Activated naive CD8-positive, alpha-beta T cell treated with anti-CD3 and anti-CD28 coated beads, Interleukin-2, amount 50 U/mL, for 24 hours (primary cell): ENCODE data around the gene CATSPERB.
A peak's percentile ranks its signal among the peaks of the same experiment; 100 is the strongest.
"Not testable (repeated sequence)": the region's sequence is repeated elsewhere in the genome, so short reads cannot be mapped to it uniquely, and the experiment has no call there.

Experiments used
- ATAC-seq: fragments of 150-1000 bp; cut with Tn5 transposase; one replicate; pipeline ENCODE4 v1.10.0; 2021
- DNase-seq: peaks from one replicate; pipeline ENCODE4 v3.0.0; 2021
- H3K27ac Mint-ChIP-seq: one replicate; pipeline ENCODE4 v1.8.0; 2021; ENCODE audit warnings: mild to moderate bottlenecking, mixed read lengths
- H3K27me3 Mint-ChIP-seq: one replicate; pipeline ENCODE4 v1.8.0; 2021; ENCODE audit warnings: mixed read lengths
- H3K36me3 Mint-ChIP-seq: one replicate; pipeline ENCODE4 v1.8.0; 2021; ENCODE audit warnings: low read depth, mixed read lengths
- H3K4me1 Mint-ChIP-seq: one replicate; pipeline ENCODE4 v1.8.0; 2021; ENCODE audit warnings: mixed read lengths
- H3K4me3 Mint-ChIP-seq: one replicate; pipeline ENCODE4 v1.8.0; 2021; ENCODE audit warnings: mild to moderate bottlenecking, moderate library complexity, mixed read lengths
- H3K9me3 Mint-ChIP-seq: one replicate; pipeline ENCODE4 v1.8.0; 2021; ENCODE audit warnings: mixed read lengths

Gene CATSPERB

GRCh38 chr14:91745344-91745743 lies 13.5 kb upstream of the CATSPERB start:
- no peak for DNase-seq
- no peak for ATAC-seq
- H3K4me3 Mint-ChIP-seq, result no peak overlapping the region
- no peaks in the 10 kb centered on the region for H3K27me3 Mint-ChIP-seq
- H3K36me3 Mint-ChIP-seq, result no peaks in the 10 kb centered on the region
- no peaks in the 10 kb centered on the region for H3K9me3 Mint-ChIP-seq
- H3K4me1 Mint-ChIP-seq, result no peaks in the 10 kb centered on the region
- H3K27ac Mint-ChIP-seq, result no peak overlapping the region

DNA sequence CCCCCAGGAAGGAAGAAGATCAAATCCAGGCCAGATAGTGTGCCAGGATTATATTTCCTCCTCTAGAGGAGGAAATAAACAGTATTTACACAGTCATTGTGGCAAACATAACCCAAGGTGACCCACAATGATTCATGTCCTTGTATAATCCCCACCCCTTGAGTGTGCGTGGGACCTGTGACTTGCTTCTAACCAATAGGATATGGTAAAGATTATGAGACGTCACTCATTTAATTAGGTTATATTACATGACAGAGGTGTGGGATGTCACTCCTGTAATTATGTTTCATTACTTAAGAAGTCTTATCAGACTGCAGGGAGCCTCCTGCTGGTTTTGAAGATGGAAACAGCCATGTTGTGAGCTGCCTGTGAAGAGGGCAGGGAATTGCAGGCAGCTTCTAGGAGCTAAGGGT lies 12.2 kb upstream of the CATSPERB start:
- Mint-ChIP-seq H3K9me3 (no peaks in the 10 kb centered on the region), H3K36me3 (no peaks in the 10 kb centered on the region), H3K27ac (no peak overlapping the region), H3K27me3 (no peaks in the 10 kb centered on the region), H3K4me1 (no peaks in the 10 kb centered on the region), H3K4me3 (no peak overlapping the region)
- DNase-seq (no peak), ATAC-seq (peak; percentile 57)

GRCh38 chr14:91743305-91743653 lies 11.4 kb upstream of the CATSPERB start:
- H3K9me3 Mint-ChIP-seq, result no peaks in the 10 kb centered on the region
- no peak overlapping the region for H3K4me3 Mint-ChIP-seq
- ATAC-seq (no peak), DNase-seq (no peak)
- H3K36me3 Mint-ChIP-seq, result no peaks in the 10 kb centered on the region
- H3K4me1 Mint-ChIP-seq, result no peaks in the 10 kb centered on the region
- no peaks in the 10 kb centered on the region for H3K27me3 Mint-ChIP-seq
- H3K27ac Mint-ChIP-seq, result no peak overlapping the region

- no peak for DNase-seq
- Mint-ChIP-seq H3K27me3 (no peaks in the 10 kb centered on the region), H3K36me3 (no peaks in the 10 kb centered on the region), H3K9me3 (no peaks in the 10 kb centered on the region), H3K27ac (no peak overlapping the region), H3K4me3 (no peak overlapping the region), H3K4me1 (no peaks in the 10 kb centered on the region)
- ATAC-seq, result no peak
Measured at GRCh38 chr14:91742621-91743304, 10.9 kb upstream of the CATSPERB start.

DNA sequence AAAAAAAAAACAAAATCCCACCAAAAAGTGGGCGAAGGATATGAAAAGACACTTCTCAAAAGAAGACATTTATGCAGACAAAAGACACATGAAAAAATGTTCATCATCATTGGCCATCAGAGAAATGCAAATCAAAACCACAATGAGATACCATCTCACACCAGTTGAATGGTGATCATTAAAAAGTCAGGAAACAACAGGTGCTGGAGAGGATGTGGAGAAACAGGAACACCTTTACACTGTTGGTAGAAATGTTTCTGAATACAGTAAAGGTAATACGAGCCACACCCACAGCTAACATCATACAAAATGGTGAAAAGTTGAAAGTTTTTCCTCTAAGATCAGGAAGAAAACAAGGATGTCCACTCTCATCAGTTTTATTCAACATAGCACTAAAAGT lies 8.0 kb upstream of the CATSPERB start:
- H3K27me3 Mint-ChIP-seq, H3K27ac Mint-ChIP-seq, DNase-seq, H3K4me1 Mint-ChIP-seq, H3K4me3 Mint-ChIP-seq, ATAC-seq, H3K36me3 Mint-ChIP-seq, H3K9me3 Mint-ChIP-seq: not testable (repeated sequence)

- no peak overlapping the region for H3K27ac Mint-ChIP-seq
- no peaks in the 10 kb centered on the region for H3K27me3 Mint-ChIP-seq
- H3K4me3 Mint-ChIP-seq, result no peak overlapping the region
- no peak for DNase-seq
- H3K36me3 Mint-ChIP-seq, result no peaks in the 10 kb centered on the region
- peaks cover 7% of the 10 kb centered on the region for H3K4me1 Mint-ChIP-seq
- no peak for ATAC-seq
- no peaks in the 10 kb centered on the region for H3K9me3 Mint-ChIP-seq
Measured at GRCh38 chr14:91737619-91738018, 5.7 kb upstream of the CATSPERB start.

DNA sequence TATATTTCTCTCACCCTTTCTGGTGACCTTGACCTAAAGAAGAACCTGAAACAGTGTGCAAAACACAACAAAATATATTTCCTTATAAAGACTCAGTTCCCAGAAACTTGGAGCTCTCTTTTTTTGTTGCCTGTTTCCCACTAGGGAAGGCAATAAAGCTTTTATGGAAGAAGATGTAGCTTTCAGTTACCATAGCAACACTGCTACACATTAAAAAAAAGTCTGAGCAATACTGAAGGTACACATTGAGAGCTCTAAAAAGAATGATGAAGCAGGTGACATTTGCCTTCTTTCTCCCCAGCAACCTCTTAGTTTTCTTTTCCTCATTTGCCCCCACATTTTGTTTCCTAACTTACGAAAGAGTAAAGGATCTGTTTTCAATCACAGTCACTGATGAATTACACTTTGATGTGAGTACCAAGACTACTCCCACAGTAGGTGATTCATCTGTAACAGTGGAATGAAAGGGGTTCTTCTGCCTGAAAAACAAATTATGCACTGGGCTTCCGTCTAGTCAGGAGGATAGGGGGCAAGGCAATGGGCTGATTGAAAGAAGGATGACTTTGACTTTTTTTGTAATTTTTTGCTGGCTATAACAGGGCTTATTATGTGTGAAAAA lies 1.1 kb upstream of the CATSPERB start:
- DNase-seq (no peak), ATAC-seq (peak; percentile 65)
- Mint-ChIP-seq H3K27me3 (no peaks in the 10 kb centered on the region), H3K4me1 (peaks cover 19% of the 10 kb centered on the region), H3K27ac (no peak overlapping the region), H3K36me3 (no peaks in the 10 kb centered on the region), H3K4me3 (no peak overlapping the region), H3K9me3 (no peaks in the 10 kb centered on the region)

- Mint-ChIP-seq H3K4me3 (no peak overlapping the region), H3K27ac (no peak overlapping the region), H3K36me3 (no peaks in the 10 kb centered on the region), H3K27me3 (no peaks in the 10 kb centered on the region), H3K4me1 (peaks cover 19% of the 10 kb centered on the region), H3K9me3 (no peaks in the 10 kb centered on the region)
- no peak for DNase-seq
- peak; percentile 74 for ATAC-seq
Measured at GRCh38 chr14:91732439-91732838, 553 bp upstream of the CATSPERB start.

DNA sequence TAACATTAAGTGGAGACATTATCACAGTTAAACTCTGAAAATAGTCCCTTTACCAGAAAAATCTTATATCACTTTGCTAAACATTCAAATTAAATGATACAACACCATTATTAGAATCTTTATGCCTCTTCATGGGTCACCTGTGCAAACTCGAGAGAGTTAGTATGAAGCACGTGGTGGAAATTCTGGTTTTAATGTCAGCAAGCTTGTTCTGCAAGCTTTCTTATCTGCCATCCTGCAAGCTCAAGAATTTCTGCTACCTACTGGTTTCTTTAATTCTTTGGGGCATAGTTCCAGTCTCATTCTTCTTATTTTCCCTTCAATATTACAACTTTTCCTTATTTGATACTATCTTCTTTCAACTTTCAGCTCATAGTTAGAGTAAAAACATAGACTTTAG lies 868 bp downstream of the CATSPERB start:
- DNase-seq, result no peak
- Mint-ChIP-seq H3K4me3 (no peak overlapping the region), H3K27ac (no peak overlapping the region), H3K9me3 (no peaks in the 10 kb centered on the region), H3K36me3 (no peaks in the 10 kb centered on the region), H3K4me1 (peaks cover 19% of the 10 kb centered on the region), H3K27me3 (no peaks in the 10 kb centered on the region)
- ATAC-seq, result no peak

GRCh38 chr14:91729756-91730155 lies 2.1 kb downstream of the CATSPERB start:
- Mint-ChIP-seq H3K4me3 (no peak overlapping the region), H3K4me1 (peaks cover 19% of the 10 kb centered on the region), H3K9me3 (no peaks in the 10 kb centered on the region), H3K27me3 (no peaks in the 10 kb centered on the region), H3K36me3 (no peaks in the 10 kb centered on the region), H3K27ac (no peak overlapping the region)
- DNase-seq, result no peak
- no peak for ATAC-seq

- Mint-ChIP-seq H3K36me3 (no peaks in the 10 kb centered on the region), H3K27me3 (no peaks in the 10 kb centered on the region), H3K9me3 (no peaks in the 10 kb centered on the region), H3K4me3 (no peak overlapping the region), H3K27ac (peak overlapping the region; percentile 29), H3K4me1 (peaks cover 19% of the 10 kb centered on the region)
- DNase-seq, result no peak
- peak; percentile 73 for ATAC-seq
Measured at GRCh38 chr14:91728616-91729183, 3.2 kb downstream of the CATSPERB start.

- no peaks in the 10 kb centered on the region for H3K27me3 Mint-ChIP-seq
- H3K36me3 Mint-ChIP-seq, result no peaks in the 10 kb centered on the region
- ATAC-seq (no peak), DNase-seq (no peak)
- H3K27ac Mint-ChIP-seq, result no peak overlapping the region
- H3K4me1 Mint-ChIP-seq, result peaks cover 9% of the 10 kb centered on the region
- no peak overlapping the region for H3K4me3 Mint-ChIP-seq
- no peaks in the 10 kb centered on the region for H3K9me3 Mint-ChIP-seq
Measured at GRCh38 chr14:91727121-91727520, 4.8 kb downstream of the CATSPERB start.

DNA sequence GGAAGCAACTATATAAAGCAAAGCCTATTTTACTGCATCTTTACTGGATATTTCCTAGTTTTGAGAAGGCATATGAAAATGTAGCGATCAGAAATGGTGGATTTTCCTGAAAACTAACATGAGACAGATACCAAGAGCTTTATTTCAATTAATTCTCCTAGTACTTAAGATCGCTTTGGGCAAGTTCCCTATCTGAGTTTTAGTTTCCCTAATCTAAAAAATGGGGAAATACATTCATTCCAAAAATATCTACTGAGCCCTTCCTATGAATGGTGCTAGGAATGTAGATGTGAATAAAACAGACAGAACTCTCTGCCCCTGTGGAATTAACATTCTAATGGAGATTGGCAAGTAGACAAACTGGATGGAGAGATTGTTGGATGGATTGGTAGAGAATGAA lies 8.4 kb downstream of the CATSPERB start:
- no peaks in the 10 kb centered on the region for H3K36me3 Mint-ChIP-seq
- no peak for DNase-seq
- H3K9me3 Mint-ChIP-seq, result no peaks in the 10 kb centered on the region
- ATAC-seq, result no peak
- H3K27ac Mint-ChIP-seq, result no peak overlapping the region
- H3K27me3 Mint-ChIP-seq, result peaks cover 4% of the 10 kb centered on the region
- H3K4me3 Mint-ChIP-seq, result no peak overlapping the region
- peaks cover 3% of the 10 kb centered on the region for H3K4me1 Mint-ChIP-seq

- Mint-ChIP-seq H3K36me3 (no peaks in the 10 kb centered on the region), H3K27ac (no peak overlapping the region), H3K4me1 (no peaks in the 10 kb centered on the region), H3K4me3 (no peak overlapping the region), H3K27me3 (peaks cover 4% of the 10 kb centered on the region), H3K9me3 (no peaks in the 10 kb centered on the region)
- DNase-seq, result no peak
- ATAC-seq, result no peak
Measured at GRCh38 chr14:91722386-91722785, 9.5 kb downstream of the CATSPERB start.

- Mint-ChIP-seq H3K4me3 (no peak overlapping the region), H3K4me1 (no peaks in the 10 kb centered on the region), H3K36me3 (no peaks in the 10 kb centered on the region), H3K9me3 (no peaks in the 10 kb centered on the region), H3K27ac (no peak overlapping the region), H3K27me3 (peaks cover 4% of the 10 kb centered on the region)
- DNase-seq (no peak), ATAC-seq (no peak)
Measured at GRCh38 chr14:91719839-91720238, 12.0 kb downstream of the CATSPERB start.
